Caco-2 (cell line): ENCODE results near the gene PPP6R2. TPM values are rescaled to one million over a fixed set of nuclear protein-coding genes. Genes with fewer than 3 reads are reported as not detected.

Experiments used
- BruUV-seq: library from RNA; stranded (reverse); fragments of 400-500 nt; replicated peaks from 2 replicates; lab custom pipeline; 2021; lab: Mats Ljungman, UMichigan
- CTCF ChIA-PET: fragments of 300-600 bp; sonication (Branson Sonifier 250); formaldehyde crosslinking; loops from one replicate; lab custom pipeline; 2022; ENCODE audit warnings: antibody characterized with exemption; lab: Charles Lee
- POLR2A ChIA-PET: fragments of 300-600 bp; sonication (Branson Sonifier 250); formaldehyde crosslinking; loops from one replicate; lab custom pipeline; 2022; ENCODE audit warnings: antibody characterized with exemption; lab: Charles Lee
- DNase-seq, 2 experiments: peaks; one replicate each; pipeline versions ENCODE4 v3.0.0 to v3.0.0-alpha.2; 2020 to 2022
- H3K27me3 ChIP-seq: replicated peaks from 2 replicates; pipeline ENCODE4 v1.6.0; 2011; ENCODE audit warnings: low read length; ENCODE audit not compliant: control insufficient read depth, insufficient read depth
- H3K36me3 ChIP-seq: 2 replicates; pipeline ENCODE4 v1.5.1; 2011; ENCODE audit warnings: low read length; ENCODE audit not compliant: control insufficient read depth, insufficient read depth
- H3K4me1 ChIP-seq: fragments of 250-450 bp; sonication (Bioruptor Pico); 2 replicates; pipeline ENCODE4 v1.5.1; 2020; ENCODE audit warnings: mild to moderate bottlenecking
- H3K4me3 ChIP-seq: 2 replicates; pipeline ENCODE4 v1.5.1; 2011; ENCODE audit warnings: low read depth, mild to moderate bottlenecking, control low read depth, low read length
- H3K9me3 ChIP-seq: fragments of 250-450 bp; sonication (Bioruptor Pico); 2 replicates; pipeline ENCODE4 v1.5.1; 2020; ENCODE audit warnings: mild to moderate bottlenecking, moderate library complexity
- H3K27ac Mint-ChIP-seq: one replicate; pipeline ENCODE4 v1.8.0; 2022; ENCODE audit warnings: mixed read lengths; ENCODE audit not compliant: unreplicated experiment
- H3K27me3 Mint-ChIP-seq: one replicate; pipeline ENCODE4 v1.8.0; 2022; ENCODE audit warnings: mixed read lengths; ENCODE audit not compliant: insufficient read depth, unreplicated experiment
- H3K36me3 Mint-ChIP-seq: one replicate; pipeline ENCODE4 v1.8.0; 2022; ENCODE audit warnings: mild to moderate bottlenecking, mixed read lengths; ENCODE audit not compliant: insufficient read depth, unreplicated experiment
- H3K4me1 Mint-ChIP-seq: one replicate; pipeline ENCODE4 v1.8.0; 2022; ENCODE audit warnings: low read depth, mixed read lengths; ENCODE audit not compliant: unreplicated experiment
- H3K4me3 Mint-ChIP-seq: one replicate; pipeline ENCODE4 v1.8.0; 2022; ENCODE audit warnings: mild to moderate bottlenecking, moderate library complexity, mixed read lengths; ENCODE audit not compliant: unreplicated experiment
- H3K9me3 Mint-ChIP-seq: one replicate; pipeline ENCODE4 v1.8.0; 2022; ENCODE audit warnings: mixed read lengths; ENCODE audit not compliant: unreplicated experiment
- CTCF ChIP-seq, 2 experiments: fragments of 200-600 bp in 1 of 2; IDR thresholded peaks; 1 replicate in 1 of 2; 2 replicates in 1 of 2; pipeline versions ENCODE4 v1.5.1 to v1.8.0; 2011 to 2022; ENCODE audit warnings: antibody characterized with exemption in 1 of 2, control low read depth in 1 of 2, inconsistent platforms in 1 of 2, low read depth in 1 of 2, low read length in 1 of 2, mild to moderate bottlenecking in 1 of 2, moderate library complexity in 1 of 2; ENCODE audit not compliant: insufficient read depth in 1 of 2, severe bottlenecking in 1 of 2, unreplicated experiment in 1 of 2
- intact Hi-C: fragments of 100-400 bp; cut with micrococcal nuclease; formaldehyde crosslinking; loops from one replicate; pipeline ENCODE4 v1.10.0; 2022; ENCODE audit not compliant: unreplicated experiment
- total RNA-seq: library from RNA; stranded (reverse); gene quantifications from 2 replicates; pipeline ENCODE4 v1.2.3, GENCODE V29; 2022

The PPP6R2 gene
- total RNA-seq, 1 experiment from 2014 or later, result 60.7 TPM

- H3K36me3 ChIP-seq, result peaks cover 12% of the 10 kb centered on the region
- no peaks in the 10 kb centered on the region for H3K27me3 Mint-ChIP-seq
- no peak overlapping the region for H3K4me3 ChIP-seq
- H3K36me3 Mint-ChIP-seq, result peaks cover 82% of the 10 kb centered on the region
- no peak for DNase-seq
- H3K27ac Mint-ChIP-seq, result no peak overlapping the region
- ChIA-PET CTCF (no interaction called here), POLR2A (no interaction called here)
- H3K4me1 ChIP-seq, result no peaks in the 10 kb centered on the region
- no peaks in the 10 kb centered on the region for H3K9me3 Mint-ChIP-seq
- no peaks in the 10 kb centered on the region for H3K9me3 ChIP-seq
- intact Hi-C loops, result no loop called here
- H3K4me3 Mint-ChIP-seq, result no peak overlapping the region
- no TSS peak for BruUV-seq
- H3K4me1 Mint-ChIP-seq, result no peaks in the 10 kb centered on the region
- H3K27me3 ChIP-seq, result no peaks in the 10 kb centered on the region
- no peak for TF ChIP-seq CTCF (IDR thresholded peaks at IDR 0.05; ENCODE audit: insufficient read depth in 1 of 2, low read depth in 1 of 2, low read length in 1 of 2, severe bottlenecking in 1 of 2, unreplicated experiment in 1 of 2)
Measured at GRCh38 chr22:50420581-50420980, 77.5 kb downstream of the PPP6R2 start.

GRCh38 chr22:50422046-50422445, 78.9 kb downstream of the PPP6R2 start:
- H3K36me3 Mint-ChIP-seq, result peaks cover 83% of the 10 kb centered on the region
- Histone ChIP-seq H3K36me3 (peaks cover 9% of the 10 kb centered on the region), H3K9me3 (no peaks in the 10 kb centered on the region), H3K4me3 (no peak overlapping the region), H3K27me3 (no peaks in the 10 kb centered on the region), H3K4me1 (no peaks in the 10 kb centered on the region)
- CTCF ChIA-PET, result no interaction called here
- no peaks in the 10 kb centered on the region for H3K27me3 Mint-ChIP-seq
- no peaks in the 10 kb centered on the region for H3K4me1 Mint-ChIP-seq
- DNase-seq, result no peak
- H3K4me3 Mint-ChIP-seq, result no peak overlapping the region
- no peaks in the 10 kb centered on the region for H3K9me3 Mint-ChIP-seq
- intact Hi-C loops, result no loop called here
- TF ChIP-seq CTCF (IDR thresholded peaks at IDR 0.05; ENCODE audit: insufficient read depth in 1 of 2, low read depth in 1 of 2, low read length in 1 of 2, severe bottlenecking in 1 of 2, unreplicated experiment in 1 of 2), result no peak
- no peak overlapping the region for H3K27ac Mint-ChIP-seq
- no TSS peak for BruUV-seq
- POLR2A ChIA-PET, result no interaction called here

GRCh38 chr22:50422961-50423815, 80.1 kb downstream of the PPP6R2 start:
- H3K4me1 ChIP-seq, result no peaks in the 10 kb centered on the region
- no peak overlapping the region for H3K27ac Mint-ChIP-seq
- no peak overlapping the region for H3K4me3 ChIP-seq
- H3K9me3 Mint-ChIP-seq, result no peaks in the 10 kb centered on the region
- H3K9me3 ChIP-seq, result no peaks in the 10 kb centered on the region
- H3K36me3 ChIP-seq, result peaks cover 6% of the 10 kb centered on the region
- ChIA-PET POLR2A (no interaction called here), CTCF (interaction anchor here (0.6 kb wide), 1 partner anchor 58 kb away, joined by 3 read pairs; no protein-coding TSS in a partner anchor)
- intact Hi-C loops, result no loop called here
- DNase-seq, result no peak
- no peaks in the 10 kb centered on the region for H3K27me3 Mint-ChIP-seq
- H3K27me3 ChIP-seq, result no peaks in the 10 kb centered on the region
- H3K36me3 Mint-ChIP-seq, result peaks cover 84% of the 10 kb centered on the region
- BruUV-seq, result no TSS peak
- H3K4me3 Mint-ChIP-seq, result no peak overlapping the region
- no peak for TF ChIP-seq CTCF (IDR thresholded peaks at IDR 0.05; ENCODE audit: insufficient read depth in 1 of 2, low read depth in 1 of 2, low read length in 1 of 2, severe bottlenecking in 1 of 2, unreplicated experiment in 1 of 2)
- H3K4me1 Mint-ChIP-seq, result no peaks in the 10 kb centered on the region
